RWPE1 (cell line): Measurements from ENCODE around the gene ATP8A2.

Source experiments
- CTCF ChIA-PET: fragments of 350-600 bp; sonication (Branson Sonifier 250); formaldehyde crosslinking; extraction: SDS; loops from one replicate; lab custom pipeline; 2021; lab: Yijun Ruan, JAX
- POLR2A ChIA-PET: fragments of 400-600 bp; formaldehyde crosslinking; extraction: SDS; loops from one replicate; lab custom pipeline; 2020; ENCODE audit warnings: antibody characterized with exemption; ENCODE audit not compliant: low non-redundant PET; lab: Yijun Ruan, JAX
- DNase-seq: peaks from one replicate; pipeline ENCODE4 v3.0.0; 2012; ENCODE audit warnings: low spot score
- H3K27ac ChIP-seq: fragments of 450-650 bp; 2 replicates; pipeline ENCODE4 v1.5.1; 2017
- TF ChIP-seq, protein P1 (sequence below): fragments of 450-650 bp; conservative IDR thresholded peaks from 2 replicates; pipeline ENCODE4 v1.5.1; 2017; ENCODE audit warnings: low read depth, mild to moderate bottlenecking

The ATP8A2 gene

DNA sequence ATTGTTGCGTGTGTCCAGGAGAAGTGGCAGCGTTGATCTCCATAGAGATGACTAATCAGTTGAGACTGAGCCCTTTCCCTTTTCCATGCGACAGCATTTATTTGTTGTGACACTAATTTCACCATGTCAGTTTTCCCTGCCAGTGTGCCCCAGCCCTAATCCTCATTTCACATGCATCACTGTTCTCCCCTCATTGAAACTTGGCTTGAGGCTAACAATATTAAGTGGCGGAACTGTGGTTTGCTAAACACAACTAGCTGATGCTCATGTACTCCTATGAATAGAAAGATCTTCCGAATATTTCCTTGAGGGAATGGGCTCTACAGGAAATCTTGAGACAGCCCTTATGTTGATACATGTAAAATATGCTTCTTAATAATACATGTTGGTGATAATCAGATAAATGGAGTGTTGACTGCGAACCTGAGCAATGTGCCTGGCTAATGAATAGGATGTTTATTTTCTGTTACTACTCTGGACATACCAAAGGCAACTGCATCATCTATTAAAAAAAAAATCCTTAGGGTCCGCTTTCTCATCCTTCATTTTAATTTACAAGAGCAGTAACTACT is 258.6 kb downstream of the ATP8A2 start:
- ChIA-PET POLR2A (no interaction called here), CTCF (interaction anchor here (0.7 kb wide), 1 partner anchor 116 kb away, joined by 3 read pairs; no protein-coding TSS in a partner anchor)
- TF ChIP-seq, protein P1, sequence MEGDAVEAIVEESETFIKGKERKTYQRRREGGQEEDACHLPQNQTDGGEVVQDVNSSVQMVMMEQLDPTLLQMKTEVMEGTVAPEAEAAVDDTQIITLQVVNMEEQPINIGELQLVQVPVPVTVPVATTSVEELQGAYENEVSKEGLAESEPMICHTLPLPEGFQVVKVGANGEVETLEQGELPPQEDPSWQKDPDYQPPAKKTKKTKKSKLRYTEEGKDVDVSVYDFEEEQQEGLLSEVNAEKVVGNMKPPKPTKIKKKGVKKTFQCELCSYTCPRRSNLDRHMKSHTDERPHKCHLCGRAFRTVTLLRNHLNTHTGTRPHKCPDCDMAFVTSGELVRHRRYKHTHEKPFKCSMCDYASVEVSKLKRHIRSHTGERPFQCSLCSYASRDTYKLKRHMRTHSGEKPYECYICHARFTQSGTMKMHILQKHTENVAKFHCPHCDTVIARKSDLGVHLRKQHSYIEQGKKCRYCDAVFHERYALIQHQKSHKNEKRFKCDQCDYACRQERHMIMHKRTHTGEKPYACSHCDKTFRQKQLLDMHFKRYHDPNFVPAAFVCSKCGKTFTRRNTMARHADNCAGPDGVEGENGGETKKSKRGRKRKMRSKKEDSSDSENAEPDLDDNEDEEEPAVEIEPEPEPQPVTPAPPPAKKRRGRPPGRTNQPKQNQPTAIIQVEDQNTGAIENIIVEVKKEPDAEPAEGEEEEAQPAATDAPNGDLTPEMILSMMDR: no peak
- DNase-seq: no peak
- H3K27ac ChIP-seq: no peak overlapping the region

DNA sequence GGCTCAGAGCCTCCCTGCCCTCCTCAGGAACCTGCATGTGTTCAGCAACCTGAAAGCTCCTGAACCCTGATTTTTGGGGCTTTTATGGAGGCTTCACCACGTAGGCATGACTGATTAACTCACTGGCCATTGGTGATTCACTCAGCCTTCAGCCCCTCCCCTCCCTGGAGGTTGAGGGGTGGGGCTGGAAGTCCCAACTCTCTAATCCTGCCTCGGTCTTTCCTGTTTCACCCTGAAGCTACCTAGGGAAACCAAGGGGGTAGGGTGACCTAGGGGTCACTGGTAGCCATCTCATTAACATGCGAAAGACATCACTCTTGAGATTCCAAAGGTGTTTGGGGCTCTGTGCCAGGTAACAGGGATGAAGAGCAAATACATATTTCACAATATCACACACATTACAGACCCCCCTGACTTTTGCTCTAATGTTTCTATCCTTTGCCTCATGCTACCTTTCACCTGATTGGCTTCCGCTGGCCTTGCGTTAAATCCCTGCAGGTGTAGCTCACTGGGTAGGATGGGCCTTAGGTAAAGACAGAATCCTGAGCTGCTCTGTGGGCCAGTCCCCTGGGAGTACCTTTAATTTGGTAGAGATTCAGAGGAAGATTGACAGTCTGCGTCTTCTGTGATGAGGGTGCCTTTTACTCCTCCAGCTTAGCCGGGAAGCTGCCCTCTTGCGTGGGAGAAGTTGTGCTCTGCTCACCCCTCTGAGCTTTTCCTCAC is 260.6 kb downstream of the ATP8A2 start:
- ChIA-PET CTCF (no interaction called here), POLR2A (no interaction called here)
- TF ChIP-seq, protein P1: no peak
- no peak for DNase-seq
- no peak overlapping the region for H3K27ac ChIP-seq

DNA sequence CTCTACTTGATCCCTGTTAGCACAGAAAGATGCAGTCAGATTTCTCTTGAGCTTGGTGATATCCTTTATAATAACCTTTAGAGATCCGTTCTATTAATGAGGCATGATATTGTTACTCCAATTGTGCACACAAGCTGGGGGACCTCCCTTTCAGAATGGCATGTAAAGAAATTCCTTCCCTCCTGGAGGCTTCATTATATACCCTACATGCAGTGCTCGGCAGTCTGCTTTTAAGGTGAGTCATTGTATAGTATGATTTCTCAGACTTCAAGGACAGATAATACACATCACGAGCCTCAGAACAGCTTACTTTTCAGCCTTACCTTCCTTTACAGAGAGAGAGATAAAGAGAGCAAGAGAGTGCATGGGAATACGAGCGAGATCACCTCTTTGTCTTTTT is 261.3 kb downstream of the ATP8A2 start:
- no peak overlapping the region for H3K27ac ChIP-seq
- no peak for DNase-seq
- TF ChIP-seq, protein P1: no peak
- ChIA-PET CTCF (no interaction called here), POLR2A (no interaction called here)

DNA sequence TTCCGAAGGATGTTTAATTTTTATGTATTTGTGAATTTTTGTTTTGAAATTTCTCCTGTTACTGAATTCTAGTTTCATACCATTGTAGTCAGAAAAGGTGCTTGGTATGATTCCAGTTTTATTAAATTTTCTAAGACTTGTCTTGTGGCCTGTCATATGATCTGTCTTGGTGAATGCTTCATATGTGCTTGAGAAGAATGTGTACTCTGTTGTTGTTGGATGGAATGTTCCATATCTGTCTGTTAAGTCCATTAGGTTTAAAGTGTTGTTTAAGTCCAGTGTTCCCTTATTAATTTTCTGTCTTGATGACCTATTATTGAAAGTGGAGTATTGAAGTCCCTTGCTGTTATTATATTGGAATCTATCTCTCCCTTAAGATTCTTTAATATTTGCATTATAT is 273.9 kb downstream of the ATP8A2 start:
- CTCF ChIA-PET: interaction anchor here (0.7 kb wide), 1 partner anchor 20 kb away, joined by 3 read pairs; no protein-coding TSS in a partner anchor
- POLR2A ChIA-PET: no interaction called here
- DNase-seq: no peak
- no peak overlapping the region for H3K27ac ChIP-seq
- TF ChIP-seq, protein P1: no peak

DNA sequence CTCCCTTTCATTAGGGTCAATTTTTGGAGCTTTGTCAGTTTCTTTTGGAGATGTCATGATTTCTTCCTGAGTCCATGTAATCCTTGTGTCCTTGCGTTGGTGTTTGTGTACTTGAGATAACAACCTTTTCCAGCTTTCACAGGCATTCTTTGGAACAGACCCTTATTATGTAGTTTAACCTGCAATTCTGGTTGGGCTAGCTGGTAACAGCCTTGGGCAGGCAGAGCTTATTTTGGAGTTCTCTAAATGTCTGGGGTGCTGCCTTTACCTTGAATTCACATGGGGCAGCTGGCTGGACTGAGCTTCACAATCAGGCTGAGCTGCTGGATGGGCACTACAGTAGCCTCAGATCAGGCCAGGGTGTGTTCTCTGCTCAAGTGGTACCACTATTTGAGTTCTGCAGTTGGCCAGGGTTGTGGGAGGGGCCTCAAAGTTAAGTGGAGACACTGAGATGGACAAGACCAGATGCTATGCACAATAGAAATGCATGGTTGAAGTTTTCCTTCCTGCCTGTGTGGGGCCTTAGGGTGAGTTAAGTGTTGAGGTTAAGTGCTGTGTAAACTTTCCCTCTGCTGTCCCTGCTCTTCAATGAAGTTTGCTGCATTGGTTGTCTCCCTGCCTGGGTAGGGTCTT is 277.3 kb downstream of the ATP8A2 start:
- no peak overlapping the region for H3K27ac ChIP-seq
- ChIA-PET CTCF (interaction anchor here (1.0 kb wide), 1 partner anchor 10 kb away, joined by 3 read pairs; no protein-coding TSS in a partner anchor), POLR2A (no interaction called here)
- TF ChIP-seq, protein P1: no peak
- DNase-seq: no peak

DNA sequence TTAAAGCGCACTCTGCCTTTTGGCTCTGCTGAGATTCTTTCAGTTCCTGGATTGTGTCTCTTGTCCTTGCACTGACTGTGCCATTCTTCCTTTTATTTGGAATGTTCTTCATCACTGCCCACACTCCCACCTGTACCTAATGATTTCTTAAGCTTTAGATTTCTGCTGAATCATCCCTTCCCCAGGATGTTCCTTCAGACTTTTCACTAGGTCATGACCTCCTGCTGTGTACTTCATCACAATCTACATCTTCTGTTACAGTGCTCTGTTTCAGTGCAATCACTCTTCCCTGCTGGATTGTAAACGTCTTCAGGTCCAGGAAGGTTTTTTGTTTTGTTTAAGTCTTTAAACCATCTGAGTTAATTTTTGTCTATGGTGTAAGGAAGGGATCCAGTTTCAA is 281.0 kb downstream of the ATP8A2 start:
- no peak for DNase-seq
- CTCF ChIA-PET: no interaction called here
- POLR2A ChIA-PET: no interaction called here
- H3K27ac ChIP-seq: no peak overlapping the region
- TF ChIP-seq, protein P1: no peak
